Measurements from ENCODE around the gene NDUFA8.
A peak's percentile ranks its signal among the peaks of the same experiment; 100 is the strongest.

NDUFA8 gene

DNA sequence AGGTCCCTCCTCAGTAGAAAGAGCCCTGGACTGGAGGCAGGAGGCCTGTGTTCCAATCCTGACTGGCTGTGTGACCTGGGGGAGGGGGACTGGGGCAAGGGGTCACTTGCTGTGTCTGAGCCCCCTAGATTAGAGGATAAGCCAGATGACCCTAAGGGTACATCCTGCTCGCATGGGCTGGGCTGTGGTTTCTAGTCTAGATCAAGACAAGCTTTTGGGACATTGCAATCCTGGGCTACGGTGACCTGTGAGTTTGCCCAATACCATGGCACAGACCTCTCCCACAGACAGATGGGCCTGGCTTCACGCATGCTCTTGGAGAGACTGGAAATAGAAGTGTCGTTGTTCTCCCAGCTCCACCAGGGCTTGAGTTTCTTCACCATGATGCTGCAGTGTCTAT is 27.0 kb downstream of the NDUFA8 start:
- DNase-seq (ENCODE audit: low spot score), result no peak
- H3K27ac ChIP-seq, result no peak overlapping the region
- no peak overlapping the region for H3K4me3 ChIP-seq
- TF ChIP-seq, protein P1, sequence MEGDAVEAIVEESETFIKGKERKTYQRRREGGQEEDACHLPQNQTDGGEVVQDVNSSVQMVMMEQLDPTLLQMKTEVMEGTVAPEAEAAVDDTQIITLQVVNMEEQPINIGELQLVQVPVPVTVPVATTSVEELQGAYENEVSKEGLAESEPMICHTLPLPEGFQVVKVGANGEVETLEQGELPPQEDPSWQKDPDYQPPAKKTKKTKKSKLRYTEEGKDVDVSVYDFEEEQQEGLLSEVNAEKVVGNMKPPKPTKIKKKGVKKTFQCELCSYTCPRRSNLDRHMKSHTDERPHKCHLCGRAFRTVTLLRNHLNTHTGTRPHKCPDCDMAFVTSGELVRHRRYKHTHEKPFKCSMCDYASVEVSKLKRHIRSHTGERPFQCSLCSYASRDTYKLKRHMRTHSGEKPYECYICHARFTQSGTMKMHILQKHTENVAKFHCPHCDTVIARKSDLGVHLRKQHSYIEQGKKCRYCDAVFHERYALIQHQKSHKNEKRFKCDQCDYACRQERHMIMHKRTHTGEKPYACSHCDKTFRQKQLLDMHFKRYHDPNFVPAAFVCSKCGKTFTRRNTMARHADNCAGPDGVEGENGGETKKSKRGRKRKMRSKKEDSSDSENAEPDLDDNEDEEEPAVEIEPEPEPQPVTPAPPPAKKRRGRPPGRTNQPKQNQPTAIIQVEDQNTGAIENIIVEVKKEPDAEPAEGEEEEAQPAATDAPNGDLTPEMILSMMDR (IDR thresholded peaks at IDR 0.05), result no peak

DNA sequence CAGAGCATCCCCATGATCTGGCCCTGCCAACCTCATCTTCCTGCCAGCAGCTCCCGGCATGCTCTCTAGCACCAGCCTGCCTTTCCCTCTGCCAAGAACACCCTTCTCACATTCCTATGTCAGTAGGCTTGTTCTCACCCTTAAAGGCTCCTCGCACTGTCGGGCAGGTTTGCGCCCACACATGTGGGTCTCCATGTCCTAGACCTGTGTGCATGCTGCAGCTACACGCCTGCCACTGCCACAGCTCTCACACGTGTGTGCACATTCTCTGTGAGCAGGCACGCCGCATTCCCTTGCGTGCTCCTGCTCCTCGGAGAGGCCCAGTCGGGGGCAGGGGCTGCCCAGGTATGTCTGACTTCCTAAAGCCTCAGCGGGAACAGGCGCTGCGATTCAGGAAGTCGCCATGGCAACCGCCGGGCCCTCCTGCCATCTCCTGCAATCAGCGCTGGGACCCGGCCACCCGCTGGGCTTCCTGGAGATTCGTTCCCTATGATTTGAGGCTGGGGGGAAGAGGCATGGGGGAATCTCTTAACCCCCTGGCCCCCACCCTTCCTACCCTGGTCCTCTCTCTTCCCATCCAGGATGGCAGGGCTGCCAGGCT is 28.1 kb downstream of the NDUFA8 start:
- Histone ChIP-seq H3K27ac (no peak overlapping the region), H3K4me3 (no peak overlapping the region)
- TF ChIP-seq, protein P1 (IDR thresholded peaks at IDR 0.05), result no peak
- DNase-seq (ENCODE audit: low spot score), result no peak

DNA sequence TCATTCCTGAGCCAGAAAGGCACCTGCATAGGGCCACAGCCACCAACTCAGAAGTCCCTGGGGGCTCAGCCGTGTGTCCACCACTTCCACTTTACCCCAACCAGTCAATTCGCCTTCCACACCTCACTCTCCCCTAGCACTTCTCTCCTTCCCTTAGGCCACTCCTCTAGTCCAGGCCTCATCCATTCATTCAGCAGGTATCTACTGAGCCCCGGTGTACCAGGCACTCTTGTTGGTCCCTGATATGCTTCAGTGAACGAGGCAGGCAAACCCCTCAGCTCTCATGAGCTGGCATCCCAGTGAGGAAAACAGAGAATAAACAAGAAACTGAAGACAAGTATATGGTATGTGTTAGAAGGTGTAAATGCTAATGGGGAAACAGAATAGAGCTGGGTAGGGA is 28.7 kb downstream of the NDUFA8 start:
- TF ChIP-seq, protein P1 (IDR thresholded peaks at IDR 0.05), result no peak
- Histone ChIP-seq H3K4me3 (no peak overlapping the region), H3K27ac (no peak overlapping the region)
- DNase-seq (ENCODE audit: low spot score), result no peak

- Histone ChIP-seq H3K4me3 (no peak overlapping the region), H3K27ac (no peak overlapping the region)
- TF ChIP-seq, protein P1 (IDR thresholded peaks at IDR 0.05), result no peak
- no peak for DNase-seq (ENCODE audit: low spot score)
Observed at GRCh38 chr9:122129969-122130368, 29.6 kb downstream of the NDUFA8 start.

DNA sequence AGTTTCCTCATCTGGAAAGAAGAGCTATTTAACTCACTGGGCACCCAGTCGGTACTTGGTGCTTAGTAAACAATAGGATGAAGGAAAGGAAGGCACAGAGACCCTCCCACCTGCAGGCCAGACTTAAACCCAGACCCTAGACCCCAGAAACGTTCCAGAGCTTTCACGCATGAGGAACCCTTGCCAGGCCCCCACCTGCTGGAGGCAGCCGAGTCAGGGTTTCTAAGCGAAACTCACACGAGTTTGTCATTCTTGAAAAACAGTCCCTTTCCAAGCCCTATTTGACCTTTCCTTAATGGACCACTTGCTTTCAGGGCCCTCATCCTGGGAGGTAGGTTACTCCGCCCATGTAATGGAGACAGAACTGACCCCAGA is 30.6 kb downstream of the NDUFA8 start:
- no peak for DNase-seq (ENCODE audit: low spot score)
- TF ChIP-seq, protein P1 (IDR thresholded peaks at IDR 0.05), result no peak
- no peak overlapping the region for H3K4me3 ChIP-seq
- H3K27ac ChIP-seq, result no peak overlapping the region

DNA sequence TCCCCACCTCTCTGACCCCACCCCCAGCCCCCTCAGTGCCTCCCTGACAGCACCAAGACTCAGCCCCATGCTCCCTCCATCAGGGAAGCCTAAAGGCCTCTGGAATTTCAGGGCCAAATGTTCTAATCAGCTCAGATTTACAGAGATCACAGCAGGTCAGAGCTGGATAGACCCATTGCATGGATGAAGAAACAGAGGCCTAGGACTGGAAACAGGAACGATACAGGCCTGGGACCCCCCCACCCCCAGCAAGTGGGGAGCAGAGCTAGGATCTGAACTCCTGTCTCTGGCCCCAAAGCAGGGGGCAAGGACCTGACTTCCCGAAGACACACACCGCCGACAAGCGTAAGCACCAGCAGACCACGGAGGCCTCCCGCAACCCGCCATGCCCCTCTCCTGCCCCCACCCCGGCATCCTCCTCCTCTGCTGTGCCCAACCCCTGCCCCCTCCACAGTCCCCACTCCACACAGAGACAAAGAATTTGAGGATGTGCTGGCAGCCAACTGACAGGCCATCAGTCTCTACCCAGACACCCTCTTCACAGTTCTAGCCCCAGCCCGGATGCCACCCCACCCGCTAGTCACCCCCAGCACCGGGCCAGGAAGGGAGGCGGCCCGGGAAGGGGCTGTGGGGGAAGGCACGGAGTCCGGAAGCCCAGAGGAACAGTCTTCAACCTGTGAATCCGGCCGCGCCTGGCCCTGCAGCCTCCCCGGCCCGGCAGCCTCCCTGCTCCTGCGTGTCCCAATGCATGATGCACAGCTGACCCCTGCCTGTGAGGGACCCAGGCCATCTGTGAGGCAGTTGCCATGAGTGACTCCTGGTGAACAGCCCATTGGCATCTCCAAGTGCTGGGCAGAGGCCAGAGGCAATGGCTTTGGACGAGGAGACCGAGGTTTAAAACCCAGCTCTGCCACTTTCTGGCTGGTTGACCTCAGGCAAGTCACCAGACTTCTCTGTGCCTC is 31.3 kb downstream of the NDUFA8 start:
- Histone ChIP-seq H3K27ac (peak overlapping the region in 1 of 2 donors; percentile 32), H3K4me3 (no peak overlapping the region)
- no peak for DNase-seq (ENCODE audit: low spot score)
- TF ChIP-seq, protein P1 (IDR thresholded peaks at IDR 0.05), result no peak
